H9 (cell line): Measurements from ENCODE around the gene HIC2. TPM values are rescaled to one million over a fixed set of nuclear protein-coding genes. Genes with fewer than 3 reads are reported as not detected.
"Not testable (repeated sequence)": the region's sequence is repeated elsewhere in the genome, so short reads cannot be mapped to it uniquely, and the experiment has no call there.

Source experiments
- DNase-seq: peaks from one replicate; pipeline ENCODE4 v3.0.0-alpha.2; 2017
- H2AFZ ChIP-seq: one replicate; pipeline ENCODE4 v1.6.1; 2013; ENCODE audit warnings: mild to moderate bottlenecking, low read length, control low read depth, moderate library complexity
- H2AK5ac ChIP-seq: 2 replicates; pipeline ENCODE4 v1.6.1; 2013; ENCODE audit warnings: low read length, control low read depth, mixed read lengths; ENCODE audit not compliant: insufficient read length
- H2BK120ac ChIP-seq: one replicate; pipeline ENCODE4 v1.6.1; 2013; ENCODE audit warnings: low read depth, mild to moderate bottlenecking, low read length, control low read depth, inconsistent platforms; ENCODE audit not compliant: poor library complexity, severe bottlenecking
- H2BK12ac ChIP-seq: 2 replicates; pipeline ENCODE4 v1.6.1; 2013; ENCODE audit warnings: low read length, control low read depth, mixed read lengths, low read depth; ENCODE audit not compliant: insufficient read length
- H2BK15ac ChIP-seq: 2 replicates; pipeline ENCODE4 v1.6.1; 2013; ENCODE audit warnings: low read depth, low read length, control low read depth
- H2BK20ac ChIP-seq: one replicate; pipeline ENCODE4 v1.6.1; 2013; ENCODE audit warnings: low read depth, mild to moderate bottlenecking, low read length, control low read depth, inconsistent platforms; ENCODE audit not compliant: poor library complexity, severe bottlenecking
- H2BK5ac ChIP-seq: 2 replicates; pipeline ENCODE4 v1.6.1; 2013; ENCODE audit warnings: low read length, control low read depth, mixed read lengths; ENCODE audit not compliant: insufficient read length
- H3K14ac ChIP-seq: 2 replicates; pipeline ENCODE4 v1.6.1; 2013; ENCODE audit warnings: low read length, control low read depth; ENCODE audit not compliant: insufficient read depth
- H3K18ac ChIP-seq: 2 replicates; pipeline ENCODE4 v1.6.1; 2013; ENCODE audit warnings: low read depth, mild to moderate bottlenecking, mixed read lengths, low read length, control low read depth; ENCODE audit not compliant: insufficient read length
- H3K23ac ChIP-seq: 2 replicates; pipeline ENCODE4 v1.6.1; 2013; ENCODE audit warnings: low read length, control low read depth, mixed read lengths, low read depth; ENCODE audit not compliant: insufficient read length
- H3K23me2 ChIP-seq: 2 replicates; pipeline ENCODE4 v1.6.1; 2013; ENCODE audit warnings: low read depth, mild to moderate bottlenecking, mixed read lengths, low read length, control low read depth; ENCODE audit not compliant: insufficient read length, poor library complexity, severe bottlenecking
- H3K27ac ChIP-seq: 2 replicates; pipeline ENCODE4 v1.5.1; 2013; ENCODE audit warnings: low read length, control low read depth, mixed read lengths, low read depth; ENCODE audit not compliant: insufficient read length
- H3K27me3 ChIP-seq: 2 replicates; pipeline ENCODE4 v1.6.1; 2013; ENCODE audit warnings: low read length, control low read depth, inconsistent platforms; ENCODE audit not compliant: insufficient read depth
- H3K4ac ChIP-seq: 2 replicates; pipeline ENCODE4 v1.6.1; 2013; ENCODE audit warnings: low read depth, mild to moderate bottlenecking, control low read depth, inconsistent platforms, low read length, moderate library complexity
- H3K4me1 ChIP-seq: 2 replicates; pipeline ENCODE4 v1.6.1; 2013; ENCODE audit warnings: low read length, control low read depth, inconsistent platforms; ENCODE audit not compliant: insufficient read depth
- H3K4me2 ChIP-seq: 2 replicates; pipeline ENCODE4 v1.6.1; 2013; ENCODE audit warnings: low read length, control low read depth, mixed read lengths; ENCODE audit not compliant: insufficient read length, insufficient read depth
- H3K56ac ChIP-seq: 2 replicates; pipeline ENCODE4 v1.6.1; 2013; ENCODE audit warnings: low read depth, mild to moderate bottlenecking, mixed read lengths, low read length, control low read depth; ENCODE audit not compliant: insufficient read length
- H3K79me1 ChIP-seq: 2 replicates; pipeline ENCODE4 v1.6.1; 2013; ENCODE audit warnings: low read depth, mild to moderate bottlenecking, moderate library complexity, low read length, control low read depth, inconsistent platforms; ENCODE audit not compliant: insufficient read depth, poor library complexity, severe bottlenecking
- H3K79me2 ChIP-seq: 2 replicates; pipeline ENCODE4 v1.6.1; 2013; ENCODE audit warnings: low read length, control low read depth, inconsistent platforms; ENCODE audit not compliant: insufficient read depth
- H3K9ac ChIP-seq: 2 replicates; pipeline ENCODE4 v1.6.1; 2013; ENCODE audit warnings: low read length, control low read depth, mixed read lengths; ENCODE audit not compliant: insufficient read length; ENCODE audit errors: extremely low read depth
- H3K9me3 ChIP-seq: one replicate; pipeline ENCODE4 v1.6.1; 2013; ENCODE audit warnings: low read depth, low read length, inconsistent platforms; ENCODE audit not compliant: control insufficient read depth
- H3T11ph ChIP-seq: one replicate; pipeline ENCODE4 v1.6.1; 2013; ENCODE audit warnings: mild to moderate bottlenecking, low read length, control low read depth, inconsistent platforms
- H4K20me1 ChIP-seq: one replicate; pipeline ENCODE4 v1.6.1; 2013; ENCODE audit not compliant: control insufficient read depth, insufficient read length, insufficient read depth
- H4K5ac ChIP-seq: 2 replicates; pipeline ENCODE4 v1.6.1; 2013; ENCODE audit warnings: low read depth, mild to moderate bottlenecking, mixed read lengths, low read length, control low read depth; ENCODE audit not compliant: insufficient read length
- H4K8ac ChIP-seq: replicated peaks from 2 replicates; pipeline ENCODE4 v1.6.1; 2013; ENCODE audit warnings: low read length, control low read depth, mixed read lengths, low read depth; ENCODE audit not compliant: insufficient read length
- H4K91ac ChIP-seq: 2 replicates; pipeline ENCODE4 v1.6.1; 2013; ENCODE audit warnings: low read depth, mild to moderate bottlenecking, moderate library complexity, mixed read lengths, low read length, control low read depth; ENCODE audit not compliant: insufficient read length
- H3K27ac Mint-ChIP-seq, 3 experiments: 2 replicates in 2 of 3; 3 replicates in 1 of 3; pipeline ENCODE4 v1.8.0; 2020 to 2021; ENCODE audit warnings: mixed read lengths in 3 of 3, mild to moderate bottlenecking in 1 of 3, moderate library complexity in 1 of 3
- H3K27me3 Mint-ChIP-seq: 2 replicates; pipeline ENCODE4 v1.8.0; 2021; ENCODE audit warnings: low read depth, mild to moderate bottlenecking, moderate library complexity, mixed read lengths
- H3K36me3 Mint-ChIP-seq, 3 experiments: 2 replicates in 2 of 3; 3 replicates in 1 of 3; pipeline ENCODE4 v1.8.0; 2020 to 2021; ENCODE audit warnings: low read depth in 3 of 3, mixed read lengths in 3 of 3; ENCODE audit not compliant: insufficient read depth in 1 of 3
- H3K4me1 Mint-ChIP-seq, 2 experiments: 2 replicates each; pipeline ENCODE4 v1.8.0; 2020; ENCODE audit warnings: mixed read lengths in 2 of 2
- H3K4me3 Mint-ChIP-seq, 2 experiments: 2 replicates in 1 of 2; 3 replicates in 1 of 2; pipeline ENCODE4 v1.8.0; 2020 to 2021; ENCODE audit warnings: mild to moderate bottlenecking in 2 of 2, mixed read lengths in 2 of 2, moderate library complexity in 1 of 2
- H3K9me3 Mint-ChIP-seq, 2 experiments: 2 replicates in 1 of 2; 3 replicates in 1 of 2; pipeline ENCODE4 v1.8.0; 2020; ENCODE audit warnings: mild to moderate bottlenecking in 2 of 2, mixed read lengths in 2 of 2, moderate library complexity in 1 of 2
- WGBS: extraction: QIAGEN DNeasy Blood & Tissue Kit; methylation state at CpG from one replicate; pipeline ENCODE4 v1.1.7; 2013; ENCODE audit warnings: missing lambda C conversion rate, low lambda C conversion rate, mixed read lengths; ENCODE audit not compliant: insufficient read length; ENCODE audit errors: extremely low coverage; 5-methylcytosine and 5-hydroxymethylcytosine counted together
- total RNA-seq: library from RNA; stranded (reverse); gene quantifications from 2 replicates; pipeline ENCODE4 v1.2.1, GENCODE V29; 2021
- TF ChIP-seq, protein P1 (sequence below): fragments of 200-600 bp; sonication (generic); conservative IDR thresholded peaks from 3 replicates; pipeline ENCODE4 v1.8.0; 2021; ENCODE audit warnings: antibody characterized with exemption, mild to moderate bottlenecking

The HIC2 gene
- total RNA-seq, 1 experiment from 2014 or later, result 24.9 TPM

DNA sequence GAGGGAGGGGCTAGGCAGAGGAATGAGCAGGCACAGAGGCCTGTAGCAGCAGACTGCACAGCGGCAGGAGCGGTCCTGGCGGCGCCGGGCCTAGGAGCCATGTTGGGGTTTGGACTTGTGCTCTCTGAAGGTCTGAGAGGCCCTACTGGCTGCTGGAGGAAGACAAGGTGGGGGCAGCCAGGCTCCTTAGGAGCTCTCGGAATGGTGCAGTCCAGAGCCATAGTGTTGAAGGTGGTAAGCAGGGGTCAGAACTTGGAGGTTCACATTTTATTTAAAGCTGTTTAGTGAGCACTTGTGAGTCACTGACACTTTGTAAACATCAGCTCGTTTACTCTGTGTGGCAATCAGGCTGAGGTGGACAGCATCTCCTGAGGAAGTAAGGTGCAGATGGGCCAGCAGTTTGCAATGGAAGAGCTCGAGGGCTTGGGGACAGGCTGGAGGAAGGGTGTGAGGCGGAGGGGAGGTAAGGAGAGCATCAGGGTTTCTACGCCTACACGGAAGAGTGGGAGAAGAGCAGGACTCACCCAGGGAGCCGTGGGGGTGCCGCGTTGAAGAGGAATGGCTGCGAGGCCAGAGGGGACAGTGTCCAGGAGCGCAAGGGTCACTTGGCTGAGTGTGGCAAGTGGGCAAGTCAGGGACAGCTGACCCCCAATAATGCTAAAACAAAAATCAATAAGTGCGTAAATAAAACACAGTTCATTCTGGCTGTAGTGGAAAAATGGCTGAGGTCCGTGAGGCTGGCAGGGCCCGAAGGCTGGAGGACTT, 40.0 kb downstream of the HIC2 start:
- Mint-ChIP-seq H3K27ac (peak overlapping the region; percentile 14 to 54 (median 50); a peak in 5 of 7 replicates), H3K36me3 (no peaks in the 10 kb centered on the region), H3K4me3 (no peak overlapping the region), H3K9me3 (no peaks in the 10 kb centered on the region), H3K27me3 (no peaks in the 10 kb centered on the region), H3K4me1 (peaks cover 16 to 17% of the 10 kb centered on the region in 2 experiments)
- Histone ChIP-seq H4K8ac (no peak overlapping the region), H2AK5ac (no peak overlapping the region), H3K79me1 (no peaks in the 10 kb centered on the region), H3K27me3 (no peaks in the 10 kb centered on the region), H2BK120ac (no peak overlapping the region), H4K20me1 (no peaks in the 10 kb centered on the region), H3K14ac (no peak overlapping the region), H3K9me3 (no peaks in the 10 kb centered on the region), H3K18ac (no peak overlapping the region), H3K79me2 (no peaks in the 10 kb centered on the region), H2BK20ac (no peak overlapping the region), H3K4me2 (no peak overlapping the region), H3K4me1 (peaks cover 6% of the 10 kb centered on the region; the same call in 1 of the 2 replicates), H4K5ac (no peak overlapping the region), H3K23ac (no peak overlapping the region), H3K9ac (no peak overlapping the region), H4K91ac (no peak overlapping the region), H3K4ac (no peak overlapping the region), H3K27ac (no peak overlapping the region), H3K56ac (no peak overlapping the region), H2AFZ (no peak overlapping the region), H2BK12ac (no peak overlapping the region), H2BK15ac (no peak overlapping the region), H3T11ph (no peak overlapping the region), H3K23me2 (no peaks in the 10 kb centered on the region), H2BK5ac (no peak overlapping the region)
- no CpG with 5 or more reads among the region's 19 CpGs for WGBS
- TF ChIP-seq, protein P1, sequence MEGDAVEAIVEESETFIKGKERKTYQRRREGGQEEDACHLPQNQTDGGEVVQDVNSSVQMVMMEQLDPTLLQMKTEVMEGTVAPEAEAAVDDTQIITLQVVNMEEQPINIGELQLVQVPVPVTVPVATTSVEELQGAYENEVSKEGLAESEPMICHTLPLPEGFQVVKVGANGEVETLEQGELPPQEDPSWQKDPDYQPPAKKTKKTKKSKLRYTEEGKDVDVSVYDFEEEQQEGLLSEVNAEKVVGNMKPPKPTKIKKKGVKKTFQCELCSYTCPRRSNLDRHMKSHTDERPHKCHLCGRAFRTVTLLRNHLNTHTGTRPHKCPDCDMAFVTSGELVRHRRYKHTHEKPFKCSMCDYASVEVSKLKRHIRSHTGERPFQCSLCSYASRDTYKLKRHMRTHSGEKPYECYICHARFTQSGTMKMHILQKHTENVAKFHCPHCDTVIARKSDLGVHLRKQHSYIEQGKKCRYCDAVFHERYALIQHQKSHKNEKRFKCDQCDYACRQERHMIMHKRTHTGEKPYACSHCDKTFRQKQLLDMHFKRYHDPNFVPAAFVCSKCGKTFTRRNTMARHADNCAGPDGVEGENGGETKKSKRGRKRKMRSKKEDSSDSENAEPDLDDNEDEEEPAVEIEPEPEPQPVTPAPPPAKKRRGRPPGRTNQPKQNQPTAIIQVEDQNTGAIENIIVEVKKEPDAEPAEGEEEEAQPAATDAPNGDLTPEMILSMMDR, result no peak
- DNase-seq, result peak; percentile 27

DNA sequence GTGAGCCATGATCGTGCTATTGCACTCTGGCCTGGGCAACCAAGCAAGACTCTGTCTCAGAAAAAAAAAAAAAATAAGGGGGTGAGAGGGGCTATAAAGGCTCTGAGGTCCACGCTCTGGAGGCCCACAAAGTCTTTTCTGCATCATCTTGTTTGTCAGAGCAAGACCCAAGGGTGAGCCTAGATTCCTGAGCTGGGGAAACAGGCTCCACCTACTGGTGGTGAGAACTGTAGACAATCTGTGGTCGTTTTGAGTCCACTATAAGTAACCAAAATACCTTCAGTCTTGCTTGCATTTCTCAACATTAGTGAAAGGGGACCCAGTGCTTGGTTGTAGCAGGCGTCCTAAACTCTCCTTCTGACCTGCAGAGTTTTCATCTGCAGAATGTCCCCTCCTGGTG, 45.5 kb downstream of the HIC2 start:
- not testable (repeated sequence) for H2AK5ac ChIP-seq, H2BK12ac ChIP-seq, DNase-seq, H3K56ac ChIP-seq, H2AFZ ChIP-seq, H2BK15ac ChIP-seq, H3T11ph ChIP-seq, H3K4me2 ChIP-seq, H4K91ac ChIP-seq, H3K27me3 Mint-ChIP-seq, H3K27me3 ChIP-seq, H3K79me2 ChIP-seq, H3K79me1 ChIP-seq, H3K23ac ChIP-seq, H2BK5ac ChIP-seq, H3K4me1 ChIP-seq, H3K18ac ChIP-seq, H2BK120ac ChIP-seq, H2BK20ac ChIP-seq, H3K4me3 Mint-ChIP-seq, H4K20me1 ChIP-seq, H3K9me3 ChIP-seq, H3K9ac ChIP-seq, H3K27ac ChIP-seq, H3K14ac ChIP-seq, H3K23me2 ChIP-seq, H3K9me3 Mint-ChIP-seq, H4K8ac ChIP-seq, H3K27ac Mint-ChIP-seq, H3K36me3 Mint-ChIP-seq, H3K4ac ChIP-seq, H4K5ac ChIP-seq, H3K4me1 Mint-ChIP-seq
- no CpG with 5 or more reads among the region's 4 CpGs for WGBS
